GM12801 (cell line): Measurements from ENCODE around the gene PHACTR4.

Source experiments
- CTCF ChIP-seq: IDR thresholded peaks from one replicate; pipeline ENCODE4 v1.5.1; 2011; ENCODE audit warnings: control low read depth; ENCODE audit not compliant: insufficient read length; ENCODE audit errors: extremely low read depth

Gene PHACTR4

GRCh38 chr1:28416509-28417194, 47.1 kb downstream of the PHACTR4 start:
- no peak for TF ChIP-seq CTCF

GRCh38 chr1:28417441-28417922, 47.9 kb downstream of the PHACTR4 start:
- no peak for TF ChIP-seq CTCF

GRCh38 chr1:28417926-28418637, 48.5 kb downstream of the PHACTR4 start:
- TF ChIP-seq CTCF: no peak

GRCh38 chr1:28421744-28422143, 52.2 kb downstream of the PHACTR4 start:
- TF ChIP-seq CTCF: no peak

- TF ChIP-seq CTCF: no peak
These were observed 57.3 kb downstream of the PHACTR4 start for GRCh38 chr1:28426831-28427230.

- no peak for TF ChIP-seq CTCF
These were observed 58.5 kb downstream of the PHACTR4 start for GRCh38 chr1:28428012-28428411.

GRCh38 chr1:28428990-28429520, 59.5 kb downstream of the PHACTR4 start:
- TF ChIP-seq CTCF: no peak
